IPS-18c (cell line): ENCODE results near the gene ALKBH2.
"Not testable (repeated sequence)": the region's sequence is repeated elsewhere in the genome, so short reads cannot be mapped to it uniquely, and the experiment has no call there.

Source experiments
- H3K4me3 ChIP-seq: 2 replicates; pipeline ENCODE4 v1.7.0; 2013; ENCODE audit warnings: low read depth, mild to moderate bottlenecking, low read length, moderate library complexity; ENCODE audit not compliant: insufficient read depth
- H3K9me3 ChIP-seq: one replicate; pipeline ENCODE4 v1.6.1; 2013; ENCODE audit warnings: mild to moderate bottlenecking, low read length, moderate library complexity; ENCODE audit not compliant: control insufficient read depth, insufficient read depth

The ALKBH2 gene

GRCh38 chr12:109053382-109054123, 39.7 kb downstream of the ALKBH2 start:
- Histone ChIP-seq H3K4me3 (peak overlapping the region; percentile 92), H3K9me3 (no peaks in the 10 kb centered on the region)

GRCh38 chr12:109052414-109053323, 40.6 kb downstream of the ALKBH2 start, which contains the start of gene USP30:
Gene USP30 (plus strand): TSS chr12:109052576. CDS start chr12:109052679, 103 bp downstream.
- peak within 1 kb of the TSS; percentile 92 for H3K4me3 ChIP-seq
- no peaks in the 10 kb centered on the region for H3K9me3 ChIP-seq

GRCh38 chr12:109052097-109052413, 41.2 kb downstream of the ALKBH2 start:
- Histone ChIP-seq H3K9me3 (no peaks in the 10 kb centered on the region), H3K4me3 (peak overlapping the region; percentile 92; the same call in 1 of the 2 replicates)

- not testable (repeated sequence) for H3K9me3 ChIP-seq, H3K4me3 ChIP-seq
Observed at GRCh38 chr12:109049794-109050193, 43.5 kb downstream of the ALKBH2 start.

GRCh38 chr12:109048706-109049105, 44.6 kb downstream of the ALKBH2 start:
- not testable (repeated sequence) for H3K9me3 ChIP-seq, H3K4me3 ChIP-seq

GRCh38 chr12:109047081-109047805, 46.0 kb downstream of the ALKBH2 start:
- H3K4me3 ChIP-seq: no peak overlapping the region
- H3K9me3 ChIP-seq: no peaks in the 10 kb centered on the region

- Histone ChIP-seq H3K9me3 (no peaks in the 10 kb centered on the region), H3K4me3 (no peak overlapping the region)
Observed at GRCh38 chr12:109044241-109044640, 49.0 kb downstream of the ALKBH2 start.
